NCI-H1105 (cell line): Measurements from ENCODE around the gene CRISP1.
"Not testable (repeated sequence)": the region's sequence is repeated elsewhere in the genome, so short reads cannot be mapped to it uniquely, and the experiment has no call there.

ENCODE experiments used
- DNase-seq: peaks from one replicate; lab custom pipeline; 2025; lab: John Stamatoyannopoulos, UW

Gene CRISP1

GRCh38 chr6:49866485-49866943 lies at the start of gene CRISP1:
Gene CRISP1, minus strand, starts transcription at chr6:49866535. Its CDS starts 9,135 bp downstream, at chr6:49857400.
- DNase-seq: no peak

- no peak for DNase-seq
These were observed 48.7 kb upstream of the CRISP1 start for GRCh38 chr6:49915035-49915434.

- DNase-seq: peak; percentile 61
These were observed 47.5 kb upstream of the CRISP1 start for GRCh38 chr6:49913636-49914375.

GRCh38 chr6:49912196-49912595 lies 45.9 kb upstream of the CRISP1 start:
- no peak for DNase-seq

- DNase-seq: no peak
These were observed 44.9 kb upstream of the CRISP1 start for GRCh38 chr6:49911252-49911651.

GRCh38 chr6:49909563-49909962 lies 43.2 kb upstream of the CRISP1 start:
- no peak for DNase-seq

GRCh38 chr6:49906526-49906925 lies 40.2 kb upstream of the CRISP1 start:
- DNase-seq: no peak

GRCh38 chr6:49905296-49905695 lies 39.0 kb upstream of the CRISP1 start:
- DNase-seq: no peak

- DNase-seq: no peak
These were observed 36.5 kb upstream of the CRISP1 start for GRCh38 chr6:49902856-49903255.

GRCh38 chr6:49898904-49899566 lies 32.7 kb upstream of the CRISP1 start:
- no peak for DNase-seq

GRCh38 chr6:49895553-49895952 lies 29.2 kb upstream of the CRISP1 start:
- not testable (repeated sequence) for DNase-seq

- DNase-seq: no peak
These were observed 25.9 kb upstream of the CRISP1 start for GRCh38 chr6:49892280-49892679.

- DNase-seq: no peak
These were observed 24.7 kb upstream of the CRISP1 start for GRCh38 chr6:49890988-49891387.

- DNase-seq: no peak
These were observed 22.6 kb upstream of the CRISP1 start for GRCh38 chr6:49888742-49889431.

- DNase-seq: no peak
These were observed 2.7 kb upstream of the CRISP1 start for GRCh38 chr6:49868951-49869529.

- DNase-seq: no peak
These were observed 10.1 kb downstream of the CRISP1 start for GRCh38 chr6:49856282-49856681.

GRCh38 chr6:49855221-49855620 lies 11.1 kb downstream of the CRISP1 start:
- no peak for DNase-seq

GRCh38 chr6:49852975-49853374 lies 13.4 kb downstream of the CRISP1 start:
- no peak for DNase-seq

GRCh38 chr6:49849213-49849907 lies 17.0 kb downstream of the CRISP1 start:
- peak; percentile 51 for DNase-seq

- no peak for DNase-seq
These were observed 18.7 kb downstream of the CRISP1 start for GRCh38 chr6:49847673-49848072.

GRCh38 chr6:49847014-49847413 lies 19.3 kb downstream of the CRISP1 start:
- DNase-seq: no peak

GRCh38 chr6:49841424-49841823 lies 24.9 kb downstream of the CRISP1 start:
- no peak for DNase-seq
